Suprapubic skin (tissue), 4 donors: Measurements from ENCODE around the gene OCIAD2.

ENCODE experiments used
- EP300 ChIP-seq: sonication (generic); formaldehyde crosslinking; IDR thresholded peaks from one replicate; pipeline ENCODE4 v1.6.1; 2017; ENCODE audit warnings: antibody characterized with exemption
- POLR2A ChIP-seq, 2 donors: fragments of 450-650 bp; IDR thresholded peaks; one replicate each; pipeline ENCODE4 v1.6.1; 2017; ENCODE audit warnings: antibody characterized with exemption in 2 of 2, mild to moderate bottlenecking in 2 of 2, moderate library complexity in 2 of 2
- POLR2AphosphoS5 ChIP-seq, 3 donors: sonication (generic); formaldehyde crosslinking; IDR thresholded peaks; one replicate each; pipeline ENCODE4 v1.6.1; 2017; ENCODE audit warnings: antibody characterized with exemption in 3 of 3
- TF ChIP-seq, protein P1 (sequence below), 2 donors: fragments of 200-600 bp in 1 of 2; fragments of 450-650 bp in 1 of 2; sonication (generic) in 1 of 2; IDR thresholded peaks; one replicate each; pipeline ENCODE4 v1.5.1; 2016 to 2019; ENCODE audit warnings: antibody characterized with exemption in 2 of 2, mild to moderate bottlenecking in 1 of 2, moderate library complexity in 1 of 2

DNA sequence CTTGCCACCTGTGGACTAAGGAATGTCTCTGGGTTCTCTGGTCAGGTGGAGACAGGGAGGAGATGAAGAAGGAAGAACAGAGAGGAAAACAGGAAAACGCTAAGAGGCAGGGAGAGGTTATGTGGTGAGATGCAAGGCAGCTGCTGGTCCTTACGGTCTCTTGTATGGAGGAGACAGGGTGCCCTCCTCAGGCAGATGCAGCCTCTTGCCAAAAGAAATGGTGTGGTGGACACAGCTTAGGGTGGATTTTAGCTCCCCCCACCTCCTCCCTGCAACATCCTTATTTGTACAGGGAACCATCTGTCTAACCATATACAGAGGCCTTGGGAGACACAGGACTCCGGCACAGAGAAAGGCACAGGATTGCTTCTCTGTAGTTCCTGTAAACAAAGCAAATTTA lies 9.7 kb downstream of the OCIAD2 start:
- TF ChIP-seq EP300, result no peak
- TF ChIP-seq, protein P1, sequence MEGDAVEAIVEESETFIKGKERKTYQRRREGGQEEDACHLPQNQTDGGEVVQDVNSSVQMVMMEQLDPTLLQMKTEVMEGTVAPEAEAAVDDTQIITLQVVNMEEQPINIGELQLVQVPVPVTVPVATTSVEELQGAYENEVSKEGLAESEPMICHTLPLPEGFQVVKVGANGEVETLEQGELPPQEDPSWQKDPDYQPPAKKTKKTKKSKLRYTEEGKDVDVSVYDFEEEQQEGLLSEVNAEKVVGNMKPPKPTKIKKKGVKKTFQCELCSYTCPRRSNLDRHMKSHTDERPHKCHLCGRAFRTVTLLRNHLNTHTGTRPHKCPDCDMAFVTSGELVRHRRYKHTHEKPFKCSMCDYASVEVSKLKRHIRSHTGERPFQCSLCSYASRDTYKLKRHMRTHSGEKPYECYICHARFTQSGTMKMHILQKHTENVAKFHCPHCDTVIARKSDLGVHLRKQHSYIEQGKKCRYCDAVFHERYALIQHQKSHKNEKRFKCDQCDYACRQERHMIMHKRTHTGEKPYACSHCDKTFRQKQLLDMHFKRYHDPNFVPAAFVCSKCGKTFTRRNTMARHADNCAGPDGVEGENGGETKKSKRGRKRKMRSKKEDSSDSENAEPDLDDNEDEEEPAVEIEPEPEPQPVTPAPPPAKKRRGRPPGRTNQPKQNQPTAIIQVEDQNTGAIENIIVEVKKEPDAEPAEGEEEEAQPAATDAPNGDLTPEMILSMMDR (IDR thresholded peaks at IDR 0.05), result no peak
- TF ChIP-seq POLR2A (IDR thresholded peaks at IDR 0.05), result no peak
- TF ChIP-seq POLR2AphosphoS5 (IDR thresholded peaks at IDR 0.05), result no peak
